Neural progenitor cell (in vitro differentiated cells): ENCODE data around the gene SFTPD. TPM values are rescaled to one million over a fixed set of nuclear protein-coding genes. Genes with fewer than 3 reads are reported as not detected.

Source experiments
- DNase-seq: peaks from one replicate; pipeline ENCODE4 v3.0.0-alpha.2; 2016; ENCODE audit warnings: low spot score
- H2AFZ ChIP-seq: fragments of 200-600 bp; sonication (generic); replicated peaks from 2 replicates; pipeline ENCODE4 v1.6.1; 2016; ENCODE audit warnings: antibody characterized with exemption
- H3F3A ChIP-seq: fragments of 200-600 bp; sonication (generic); 2 replicates; pipeline ENCODE4 v1.6.1; 2016; ENCODE audit warnings: antibody characterized with exemption, low read depth
- H3K27ac ChIP-seq: fragments of 200-600 bp; sonication (generic); 2 replicates; pipeline ENCODE4 v1.5.1; 2016; ENCODE audit warnings: mild to moderate bottlenecking
- H3K27me3 ChIP-seq: fragments of 200-600 bp; sonication (generic); 2 replicates; pipeline ENCODE4 v1.6.1; 2016; ENCODE audit warnings: mild to moderate bottlenecking, moderate library complexity
- H3K36me3 ChIP-seq: fragments of 200-600 bp; sonication (generic); 2 replicates; pipeline ENCODE4 v1.5.1; 2016
- H3K4me1 ChIP-seq: fragments of 200-600 bp; sonication (generic); 2 replicates; pipeline ENCODE4 v1.6.1; 2016; ENCODE audit warnings: mixed run types
- H3K4me2 ChIP-seq: fragments of 200-600 bp; sonication (generic); 2 replicates; pipeline ENCODE4 v1.6.1; 2016
- H3K4me3 ChIP-seq: fragments of 200-600 bp; sonication (generic); 2 replicates; pipeline ENCODE4 v1.5.1; 2016
- H3K79me2 ChIP-seq: fragments of 200-600 bp; sonication (generic); 2 replicates; pipeline ENCODE4 v1.6.1; 2016; ENCODE audit warnings: low read depth
- H3K9ac ChIP-seq: fragments of 200-600 bp; sonication (generic); 2 replicates; pipeline ENCODE4 v1.6.1; 2016
- H3K9me3 ChIP-seq: fragments of 200-600 bp; sonication (generic); 2 replicates; pipeline ENCODE4 v1.5.1; 2016; ENCODE audit warnings: low read depth
- H4K20me1 ChIP-seq: fragments of 200-600 bp; sonication (generic); 2 replicates; pipeline ENCODE4 v1.6.1; 2016; ENCODE audit warnings: low read depth
- H3K27ac Mint-ChIP-seq: 3 replicates; pipeline ENCODE4 v1.8.0; 2021; ENCODE audit warnings: mixed read lengths
- H3K27me3 Mint-ChIP-seq: 2 replicates; pipeline ENCODE4 v1.8.0; 2022; ENCODE audit warnings: low read depth, mild to moderate bottlenecking, inconsistent platforms, moderate library complexity, mixed read lengths; ENCODE audit not compliant: insufficient read depth
- H3K36me3 Mint-ChIP-seq: 3 replicates; pipeline ENCODE4 v1.8.0; 2021; ENCODE audit warnings: mixed read lengths
- H3K4me1 Mint-ChIP-seq: 3 replicates; pipeline ENCODE4 v1.8.0; 2021; ENCODE audit warnings: mixed read lengths
- H3K4me3 Mint-ChIP-seq: 3 replicates; pipeline ENCODE4 v1.8.0; 2021; ENCODE audit warnings: mild to moderate bottlenecking, moderate library complexity, mixed read lengths
- H3K9me3 Mint-ChIP-seq: 3 replicates; pipeline ENCODE4 v1.8.0; 2020; ENCODE audit warnings: mixed read lengths
- CTCF ChIP-seq: fragments of 200-600 bp; sonication (generic); IDR thresholded peaks from 2 replicates; pipeline ENCODE4 v1.5.1; 2017; ENCODE audit warnings: antibody characterized with exemption, mild to moderate bottlenecking
- EZH2 ChIP-seq: fragments of 200-600 bp; sonication (generic); IDR thresholded peaks from 2 replicates; pipeline ENCODE4 v1.6.1; 2017; ENCODE audit warnings: antibody characterized with exemption, mild to moderate bottlenecking, moderate library complexity
- EZH2phosphoT487 ChIP-seq: fragments of 200-600 bp; sonication (generic); IDR thresholded peaks from 2 replicates; pipeline ENCODE4 v1.6.1; 2017; ENCODE audit warnings: antibody characterized with exemption
- total RNA-seq: library from RNA; depleted of rRNA; stranded (reverse); fragments of >200 nt; gene quantifications from 2 replicates; pipeline ENCODE4 v1.2.3, GENCODE V29; 2015; ENCODE audit warnings: low replicate concordance

The SFTPD gene
- total RNA-seq, 1 donor from 2014 or later = not detected

GRCh38 chr10:79927111-79927828 is 21.6 kb downstream of the SFTPD start:
- H3K27ac Mint-ChIP-seq = no peak overlapping the region
- peaks cover 22% of the 10 kb centered on the region for H3K27me3 ChIP-seq
- no peak overlapping the region for H3K4me2 ChIP-seq
- H3K27me3 Mint-ChIP-seq = peaks cover 2% of the 10 kb centered on the region
- H3K4me1 Mint-ChIP-seq = no peaks in the 10 kb centered on the region
- H2AFZ ChIP-seq = no peak overlapping the region
- TF ChIP-seq CTCF = no peak
- no peak for TF ChIP-seq EZH2
- no peak for TF ChIP-seq EZH2phosphoT487
- DNase-seq = no peak
- H3K27ac ChIP-seq = no peak overlapping the region
- H3K9ac ChIP-seq = no peak overlapping the region
- H3K9me3 Mint-ChIP-seq = peaks cover 4% of the 10 kb centered on the region
- no peaks in the 10 kb centered on the region for H4K20me1 ChIP-seq
- no peaks in the 10 kb centered on the region for H3K79me2 ChIP-seq
- no peaks in the 10 kb centered on the region for H3K9me3 ChIP-seq
- no peaks in the 10 kb centered on the region for H3K4me1 ChIP-seq
- H3K4me3 Mint-ChIP-seq = no peak overlapping the region
- H3K36me3 Mint-ChIP-seq = no peaks in the 10 kb centered on the region
- H3F3A ChIP-seq = no peaks in the 10 kb centered on the region
- H3K4me3 ChIP-seq = no peak overlapping the region
- no peaks in the 10 kb centered on the region for H3K36me3 ChIP-seq

- no peaks in the 10 kb centered on the region for H3K79me2 ChIP-seq
- Mint-ChIP-seq H3K4me3 (no peak overlapping the region), H3K4me1 (no peaks in the 10 kb centered on the region), H3K36me3 (no peaks in the 10 kb centered on the region), H3K27ac (no peak overlapping the region), H3K27me3 (peaks cover 2% of the 10 kb centered on the region), H3K9me3 (peaks cover 4% of the 10 kb centered on the region)
- H3F3A ChIP-seq = no peaks in the 10 kb centered on the region
- TF ChIP-seq EZH2phosphoT487 (no peak), CTCF (no peak), EZH2 (no peak)
- peaks cover 16% of the 10 kb centered on the region for H3K27me3 ChIP-seq
- H3K4me2 ChIP-seq = no peak overlapping the region
- H4K20me1 ChIP-seq = no peaks in the 10 kb centered on the region
- no peak overlapping the region for H3K4me3 ChIP-seq
- no peak overlapping the region for H3K9ac ChIP-seq
- no peaks in the 10 kb centered on the region for H3K9me3 ChIP-seq
- H3K36me3 ChIP-seq = no peaks in the 10 kb centered on the region
- no peak for DNase-seq
- no peak overlapping the region for H3K27ac ChIP-seq
- H2AFZ ChIP-seq = no peak overlapping the region
- no peaks in the 10 kb centered on the region for H3K4me1 ChIP-seq
These were observed 22.9 kb downstream of the SFTPD start for GRCh38 chr10:79926037-79926436.

GRCh38 chr10:79925614-79926013 is 23.3 kb downstream of the SFTPD start:
- Histone ChIP-seq H3K27me3 (peaks cover 12% of the 10 kb centered on the region), H3K4me1 (no peaks in the 10 kb centered on the region), H2AFZ (no peak overlapping the region), H3K4me3 (no peak overlapping the region), H3K79me2 (no peaks in the 10 kb centered on the region), H3K27ac (no peak overlapping the region), H4K20me1 (no peaks in the 10 kb centered on the region), H3F3A (no peaks in the 10 kb centered on the region), H3K36me3 (no peaks in the 10 kb centered on the region), H3K4me2 (no peak overlapping the region), H3K9ac (no peak overlapping the region), H3K9me3 (no peaks in the 10 kb centered on the region)
- Mint-ChIP-seq H3K27me3 (peaks cover 2% of the 10 kb centered on the region), H3K36me3 (no peaks in the 10 kb centered on the region), H3K4me1 (no peaks in the 10 kb centered on the region), H3K27ac (no peak overlapping the region), H3K4me3 (no peak overlapping the region), H3K9me3 (peaks cover 4% of the 10 kb centered on the region)
- TF ChIP-seq EZH2 (no peak), EZH2phosphoT487 (no peak)
- DNase-seq = no peak

- Histone ChIP-seq H3K9me3 (no peaks in the 10 kb centered on the region), H3K27ac (no peak overlapping the region), H2AFZ (no peak overlapping the region), H3K36me3 (no peaks in the 10 kb centered on the region), H4K20me1 (no peaks in the 10 kb centered on the region), H3K4me2 (no peak overlapping the region), H3K4me1 (no peaks in the 10 kb centered on the region), H3K79me2 (no peaks in the 10 kb centered on the region), H3K4me3 (no peak overlapping the region), H3K27me3 (no peaks in the 10 kb centered on the region), H3F3A (no peaks in the 10 kb centered on the region), H3K9ac (no peak overlapping the region)
- Mint-ChIP-seq H3K9me3 (peaks cover 4% of the 10 kb centered on the region), H3K27me3 (peaks cover 2% of the 10 kb centered on the region), H3K36me3 (no peaks in the 10 kb centered on the region), H3K4me3 (no peak overlapping the region), H3K4me1 (no peaks in the 10 kb centered on the region), H3K27ac (no peak overlapping the region)
- no peak for TF ChIP-seq CTCF
- no peak for TF ChIP-seq EZH2phosphoT487
- TF ChIP-seq EZH2 = no peak
- no peak for DNase-seq
These were observed 25.2 kb downstream of the SFTPD start for GRCh38 chr10:79923669-79924068.
